ENCODE measurements around the gene PTS. TPM values are rescaled to one million over a fixed set of nuclear protein-coding genes. Genes with fewer than 3 reads are reported as not detected.

PTS gene
- total RNA-seq, 1 donor from 2014 or later = 40.1 TPM

- H3K27ac Mint-ChIP-seq (ENCODE audit: unreplicated experiment) = no peak overlapping the region
- no peak overlapping the region for H3K4me3 Mint-ChIP-seq
- no peak for DNase-seq (ENCODE audit: low read depth, low spot score)
These were observed 22.0 kb downstream of the PTS start for GRCh38 chr11:112248201-112248600.

GRCh38 chr11:112249871-112250610, 23.8 kb downstream of the PTS start:
- Mint-ChIP-seq H3K27ac (ENCODE audit: unreplicated experiment) (no peak overlapping the region), H3K4me3 (no peak overlapping the region), H3K4me1 (no peaks in the 10 kb centered on the region), H3K36me3 (ENCODE audit: low read depth) (peaks cover 3% of the 10 kb centered on the region), H3K27me3 (ENCODE audit: low read depth) (no peaks in the 10 kb centered on the region), H3K9me3 (no peaks in the 10 kb centered on the region)
- DNase-seq (ENCODE audit: low read depth, low spot score) = no peak
- no peak for TF ChIP-seq CTCF (conservative IDR thresholded peaks at IDR 0.05)

More at GRCh38 chr11:112248201-112248600, 22.0 kb downstream of the PTS start:
- Mint-ChIP-seq H3K9me3 (peaks cover 7% of the 10 kb centered on the region), H3K27me3 (ENCODE audit: low read depth) (no peaks in the 10 kb centered on the region), H3K4me1 (no peaks in the 10 kb centered on the region), H3K36me3 (ENCODE audit: low read depth) (peaks cover 15% of the 10 kb centered on the region)
- TF ChIP-seq CTCF (conservative IDR thresholded peaks at IDR 0.05) = no peak

- no peaks in the 10 kb centered on the region for H3K4me1 Mint-ChIP-seq
- no peak for DNase-seq (ENCODE audit: low read depth, low spot score)
- H3K27me3 Mint-ChIP-seq (ENCODE audit: low read depth) = no peaks in the 10 kb centered on the region
- no peaks in the 10 kb centered on the region for H3K36me3 Mint-ChIP-seq (ENCODE audit: low read depth)
- no peak overlapping the region for H3K27ac Mint-ChIP-seq (ENCODE audit: unreplicated experiment)
- no peaks in the 10 kb centered on the region for H3K9me3 Mint-ChIP-seq
- no peak overlapping the region for H3K4me3 Mint-ChIP-seq
- TF ChIP-seq CTCF (conservative IDR thresholded peaks at IDR 0.05) = no peak
These were observed 27.5 kb downstream of the PTS start for GRCh38 chr11:112253605-112254242.

- H3K27me3 Mint-ChIP-seq (ENCODE audit: low read depth) = no peaks in the 10 kb centered on the region
- H3K4me1 Mint-ChIP-seq = no peaks in the 10 kb centered on the region
- no peaks in the 10 kb centered on the region for H3K9me3 Mint-ChIP-seq
- TF ChIP-seq CTCF (conservative IDR thresholded peaks at IDR 0.05) = no peak
- DNase-seq (ENCODE audit: low read depth, low spot score) = no peak
- no peak overlapping the region for H3K27ac Mint-ChIP-seq (ENCODE audit: unreplicated experiment)
- H3K36me3 Mint-ChIP-seq (ENCODE audit: low read depth) = no peaks in the 10 kb centered on the region
- H3K4me3 Mint-ChIP-seq = no peak overlapping the region
These were observed 29.0 kb downstream of the PTS start for GRCh38 chr11:112255067-112255720.

- H3K27me3 Mint-ChIP-seq (ENCODE audit: low read depth) = no peaks in the 10 kb centered on the region
- no peak within 1 kb of the TSS for H3K4me3 Mint-ChIP-seq
- no peak for TF ChIP-seq CTCF (conservative IDR thresholded peaks at IDR 0.05)
- no peak for DNase-seq (ENCODE audit: low read depth, low spot score)
- no peaks in the 10 kb centered on the region for H3K36me3 Mint-ChIP-seq (ENCODE audit: low read depth)
- no peaks in the 10 kb centered on the region for H3K4me1 Mint-ChIP-seq
- no peak within 1 kb of the TSS for H3K27ac Mint-ChIP-seq (ENCODE audit: unreplicated experiment)
- H3K9me3 Mint-ChIP-seq = no peaks in the 10 kb centered on the region
These were observed 34.3 kb downstream of the PTS start, which contains the start of gene PLET1 for GRCh38 chr11:112260490-112260889. Gene PLET1 (minus strand): TSS chr11:112260860. CDS start chr11:112260589, 271 bp downstream.
